Uterus (tissue), 2 donors: Measurements from ENCODE around the gene CGRRF1.
A peak's percentile ranks its signal among the peaks of the same experiment; 100 is the strongest.

ENCODE experiments used
- POLR2A ChIP-seq, 2 donors: fragments of 450-650 bp; IDR thresholded peaks; one replicate each; pipeline ENCODE4 v1.6.1; 2016; ENCODE audit warnings: antibody characterized with exemption in 2 of 2, mild to moderate bottlenecking in 1 of 2, moderate library complexity in 1 of 2
- TF ChIP-seq, protein P1 (sequence below), 4 experiments: fragments of 200-600 bp in 2 of 4; fragments of 450-650 bp in 2 of 4; sonication (generic) in 2 of 4; IDR thresholded peaks; one replicate each; pipeline ENCODE4 v1.5.1; 2016 to 2019; ENCODE audit warnings: antibody characterized with exemption in 4 of 4, mild to moderate bottlenecking in 2 of 4, moderate library complexity in 1 of 4

DNA sequence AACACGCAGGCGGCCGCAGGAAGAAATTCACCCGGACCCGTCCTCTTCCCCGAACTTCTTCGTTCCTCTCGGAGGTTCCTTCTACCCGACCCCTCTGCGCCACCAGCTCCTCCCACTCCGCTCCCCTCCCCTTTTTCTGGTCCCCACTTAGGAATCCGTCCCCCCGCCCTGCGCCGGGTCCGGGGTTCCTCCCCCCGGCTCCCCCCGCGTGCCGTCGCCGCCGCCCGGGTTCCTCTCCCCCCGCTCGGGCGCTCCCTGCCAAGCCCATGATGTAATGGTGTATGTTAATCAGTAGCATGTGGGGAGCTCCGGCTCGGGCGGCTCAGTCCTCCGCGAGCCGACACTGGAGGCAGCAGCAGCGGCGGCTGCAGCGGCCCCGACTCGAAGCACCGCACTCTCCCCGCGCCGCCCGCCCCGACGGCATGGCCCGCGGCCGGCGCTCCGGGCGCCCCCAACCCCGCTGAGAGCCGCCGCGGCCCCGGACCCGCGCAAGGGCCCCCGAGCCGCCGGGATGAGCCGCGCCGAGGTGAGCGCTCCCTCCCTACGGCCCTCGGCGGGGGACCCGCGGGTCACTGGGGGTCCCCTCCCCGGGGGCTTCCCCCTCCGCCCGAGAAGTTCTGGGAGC is 56.2 kb downstream of the CGRRF1 start:
- TF ChIP-seq POLR2A (IDR thresholded peaks at IDR 0.05): peak; percentile 85 to 96
- TF ChIP-seq, protein P1, sequence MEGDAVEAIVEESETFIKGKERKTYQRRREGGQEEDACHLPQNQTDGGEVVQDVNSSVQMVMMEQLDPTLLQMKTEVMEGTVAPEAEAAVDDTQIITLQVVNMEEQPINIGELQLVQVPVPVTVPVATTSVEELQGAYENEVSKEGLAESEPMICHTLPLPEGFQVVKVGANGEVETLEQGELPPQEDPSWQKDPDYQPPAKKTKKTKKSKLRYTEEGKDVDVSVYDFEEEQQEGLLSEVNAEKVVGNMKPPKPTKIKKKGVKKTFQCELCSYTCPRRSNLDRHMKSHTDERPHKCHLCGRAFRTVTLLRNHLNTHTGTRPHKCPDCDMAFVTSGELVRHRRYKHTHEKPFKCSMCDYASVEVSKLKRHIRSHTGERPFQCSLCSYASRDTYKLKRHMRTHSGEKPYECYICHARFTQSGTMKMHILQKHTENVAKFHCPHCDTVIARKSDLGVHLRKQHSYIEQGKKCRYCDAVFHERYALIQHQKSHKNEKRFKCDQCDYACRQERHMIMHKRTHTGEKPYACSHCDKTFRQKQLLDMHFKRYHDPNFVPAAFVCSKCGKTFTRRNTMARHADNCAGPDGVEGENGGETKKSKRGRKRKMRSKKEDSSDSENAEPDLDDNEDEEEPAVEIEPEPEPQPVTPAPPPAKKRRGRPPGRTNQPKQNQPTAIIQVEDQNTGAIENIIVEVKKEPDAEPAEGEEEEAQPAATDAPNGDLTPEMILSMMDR (IDR thresholded peaks at IDR 0.05): peak in 1 of 4 experiments; percentile 44
